ENCODE results near the gene WDR3. TPM values are rescaled to one million over a fixed set of nuclear protein-coding genes. Genes with fewer than 3 reads are reported as not detected.

WDR3 gene
- polyA plus RNA-seq, 4 donors: 1.9 to 22.5 (median 5.9) TPM

DNA sequence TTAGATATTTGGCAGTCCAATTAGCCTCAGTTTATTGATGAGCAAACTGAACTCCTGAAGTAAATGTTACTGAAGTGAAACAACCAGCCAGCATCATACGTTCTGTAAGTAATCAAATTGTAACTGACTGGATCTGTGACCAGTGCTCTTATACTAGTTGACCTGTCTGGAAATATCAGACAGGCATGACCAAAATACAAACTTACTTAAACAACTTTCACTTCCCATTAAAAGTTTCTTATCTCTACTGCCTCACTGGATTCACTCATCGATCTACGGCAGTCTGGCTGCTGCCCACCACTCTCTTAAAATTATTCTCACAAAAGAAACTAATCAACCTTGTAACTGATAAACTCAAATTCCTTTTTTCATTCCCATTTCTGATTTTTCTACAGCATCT is 56.4 kb downstream of the WDR3 start:
- Histone ChIP-seq H3K27ac (ENCODE audit: low read depth in 1 of 3, low read length in 2 of 3) (no peak overlapping the region), H3K4me1 (ENCODE audit: control insufficient read depth in 3 of 3, insufficient read depth in 2 of 3, low read depth in 1 of 3, low read length in 2 of 3) (no peaks in the 10 kb centered on the region), H3K36me3 (ENCODE audit: control insufficient read depth in 3 of 3, insufficient read depth in 2 of 3, low read depth in 1 of 3, low read length in 3 of 3) (no peaks in the 10 kb centered on the region), H3K4me3 (ENCODE audit: low read depth in 1 of 3, low read length in 3 of 3) (no peak overlapping the region), H3K27me3 (ENCODE audit: control insufficient read depth in 3 of 3, insufficient read depth in 3 of 3, low read length in 3 of 3) (no peaks in the 10 kb centered on the region), H3K9me3 (ENCODE audit: control insufficient read depth in 2 of 2, insufficient read depth in 1 of 2, low read depth in 1 of 2, low read length in 1 of 2) (no peaks in the 10 kb centered on the region)
- FAIRE-seq: no peak
- 65 to 82% (median 74%) methylated on average over 3 of the region's 3 CpGs for WGBS, 3 donors
- DNase-seq: no peak

DNA sequence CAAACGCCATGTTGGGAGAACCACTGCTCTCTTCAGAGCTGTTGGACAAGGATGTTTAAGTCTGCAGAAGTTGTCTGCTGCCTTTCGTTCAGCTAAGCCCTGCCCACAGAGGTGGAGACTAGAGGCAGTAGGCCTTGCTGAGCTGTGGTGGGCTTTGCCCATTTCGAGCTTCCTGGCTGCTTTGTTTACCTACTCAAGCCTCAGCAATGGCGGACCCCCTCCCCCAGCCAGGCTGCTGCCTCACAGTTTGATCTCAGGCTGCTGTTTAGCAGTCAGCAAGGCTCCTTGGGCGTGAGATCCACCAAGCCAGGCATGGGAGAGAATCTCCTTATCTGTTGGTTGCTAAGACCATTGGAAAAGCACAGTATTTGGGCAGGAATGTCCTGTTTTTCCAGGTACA is 74.8 kb downstream of the WDR3 start:
- H3K36me3 ChIP-seq (ENCODE audit: control insufficient read depth in 3 of 3, insufficient read depth in 2 of 3, low read depth in 1 of 3, low read length in 3 of 3): no peaks in the 10 kb centered on the region
- 56 to 68% (median 67%) methylated on average over 5 of the region's 5 CpGs for WGBS, 3 donors
- FAIRE-seq: no peak
- no peak overlapping the region for H3K4me3 ChIP-seq (ENCODE audit: low read depth in 1 of 3, low read length in 3 of 3)
- no peak for DNase-seq
- no peak overlapping the region for H3K27ac ChIP-seq (ENCODE audit: low read depth in 1 of 3, low read length in 2 of 3)
- H3K27me3 ChIP-seq (ENCODE audit: control insufficient read depth in 3 of 3, insufficient read depth in 3 of 3, low read length in 3 of 3): no peaks in the 10 kb centered on the region
- no peaks in the 10 kb centered on the region for H3K9me3 ChIP-seq (ENCODE audit: control insufficient read depth in 2 of 2, insufficient read depth in 1 of 2, low read depth in 1 of 2, low read length in 1 of 2)
- H3K4me1 ChIP-seq (ENCODE audit: control insufficient read depth in 3 of 3, insufficient read depth in 2 of 3, low read depth in 1 of 3, low read length in 2 of 3): no peaks in the 10 kb centered on the region

DNA sequence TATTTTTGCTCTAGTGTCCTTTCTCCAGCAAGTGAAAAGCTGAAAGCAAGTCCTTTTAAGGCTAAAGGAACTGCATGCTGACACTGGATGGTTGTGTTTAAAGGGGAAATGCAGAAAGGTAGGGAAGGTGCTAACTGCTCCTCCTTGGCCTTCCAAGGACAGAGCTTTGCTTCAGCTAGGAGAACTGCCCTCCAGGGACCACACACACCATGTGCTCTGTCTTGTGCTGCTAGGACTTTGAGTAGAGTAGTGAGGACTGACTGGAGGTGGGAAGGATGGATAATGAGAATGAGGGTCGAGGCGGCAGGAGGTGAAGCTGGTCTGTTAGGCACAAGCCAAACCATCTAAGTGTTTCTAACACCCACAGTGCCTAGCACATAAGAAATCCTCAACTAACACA is 77.9 kb downstream of the WDR3 start:
- 69 to 86% (median 77%) methylated on average over 2 of the region's 2 CpGs for WGBS, 3 donors
- H3K36me3 ChIP-seq (ENCODE audit: control insufficient read depth in 3 of 3, insufficient read depth in 2 of 3, low read depth in 1 of 3, low read length in 3 of 3): no peaks in the 10 kb centered on the region
- FAIRE-seq (no peak), DNase-seq (no peak)
- H3K27ac ChIP-seq (ENCODE audit: low read depth in 1 of 3, low read length in 2 of 3): no peak overlapping the region
- no peaks in the 10 kb centered on the region for H3K9me3 ChIP-seq (ENCODE audit: control insufficient read depth in 2 of 2, insufficient read depth in 1 of 2, low read depth in 1 of 2, low read length in 1 of 2)
- no peaks in the 10 kb centered on the region for H3K4me1 ChIP-seq (ENCODE audit: control insufficient read depth in 3 of 3, insufficient read depth in 2 of 3, low read depth in 1 of 3, low read length in 2 of 3)
- no peaks in the 10 kb centered on the region for H3K27me3 ChIP-seq (ENCODE audit: control insufficient read depth in 3 of 3, insufficient read depth in 3 of 3, low read length in 3 of 3)
- no peak overlapping the region for H3K4me3 ChIP-seq (ENCODE audit: low read depth in 1 of 3, low read length in 3 of 3)

DNA sequence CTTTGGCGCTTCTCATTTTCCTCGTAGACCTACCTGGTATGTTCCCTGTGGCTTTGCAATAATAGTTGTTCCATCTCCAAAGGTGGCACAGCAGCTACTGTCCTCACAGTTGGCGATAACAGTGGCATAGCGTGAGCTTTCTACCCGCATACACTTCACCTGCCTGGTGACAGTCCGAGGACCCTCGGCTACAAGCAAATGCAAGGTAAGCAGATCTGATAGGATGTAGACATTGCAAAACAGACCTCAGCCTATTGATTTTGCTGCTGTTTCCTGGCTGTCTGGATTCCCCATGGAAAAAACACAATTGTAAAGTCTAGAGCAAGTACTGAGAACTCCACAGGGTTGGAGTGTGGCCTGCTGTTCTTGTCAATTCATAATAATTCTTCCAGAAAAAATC is 78.5 kb downstream of the WDR3 start:
- H3K36me3 ChIP-seq (ENCODE audit: control insufficient read depth in 3 of 3, insufficient read depth in 2 of 3, low read depth in 1 of 3, low read length in 3 of 3): no peaks in the 10 kb centered on the region
- no peaks in the 10 kb centered on the region for H3K9me3 ChIP-seq (ENCODE audit: control insufficient read depth in 2 of 2, insufficient read depth in 1 of 2, low read depth in 1 of 2, low read length in 1 of 2)
- no peaks in the 10 kb centered on the region for H3K4me1 ChIP-seq (ENCODE audit: control insufficient read depth in 3 of 3, insufficient read depth in 2 of 3, low read depth in 1 of 3, low read length in 2 of 3)
- DNase-seq (no peak), FAIRE-seq (no peak)
- 89 to 92% (median 91%) methylated on average over 7 of the region's 7 CpGs for WGBS, 3 donors
- H3K27me3 ChIP-seq (ENCODE audit: control insufficient read depth in 3 of 3, insufficient read depth in 3 of 3, low read length in 3 of 3): no peaks in the 10 kb centered on the region
- H3K27ac ChIP-seq (ENCODE audit: low read depth in 1 of 3, low read length in 2 of 3): no peak overlapping the region
- H3K4me3 ChIP-seq (ENCODE audit: low read depth in 1 of 3, low read length in 3 of 3): no peak overlapping the region

DNA sequence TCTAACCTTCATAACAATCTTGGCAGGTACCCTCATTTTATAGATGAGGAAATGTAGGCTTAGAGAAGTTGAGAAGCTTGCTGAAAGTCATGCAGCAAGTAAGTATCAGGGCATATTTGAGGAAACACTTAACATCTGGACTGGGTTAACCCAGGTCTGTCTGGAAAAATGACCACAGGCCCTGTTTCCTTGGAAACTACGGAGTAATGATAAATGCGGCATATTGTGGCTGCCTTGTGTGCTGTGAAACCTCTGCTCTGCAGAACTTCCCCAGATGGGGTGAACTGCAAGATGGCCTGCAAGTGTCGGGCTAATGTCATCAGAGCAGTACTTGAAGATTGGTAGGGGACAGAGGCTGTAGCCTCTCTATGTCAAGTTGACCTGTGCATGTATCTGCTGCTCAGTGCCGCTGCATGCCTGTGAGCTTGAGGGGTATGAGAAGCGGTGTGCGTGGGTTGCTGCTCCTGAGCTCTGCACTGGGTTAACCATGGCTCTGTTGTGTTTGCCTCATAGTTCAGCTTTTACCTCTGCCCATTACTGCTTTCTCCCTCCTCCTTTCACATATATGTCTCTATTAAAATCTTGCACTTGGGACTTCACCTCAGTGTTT is 83.1 kb downstream of the WDR3 start:
- H3K36me3 ChIP-seq (ENCODE audit: control insufficient read depth in 3 of 3, insufficient read depth in 2 of 3, low read depth in 1 of 3, low read length in 3 of 3): no peaks in the 10 kb centered on the region
- no peaks in the 10 kb centered on the region for H3K9me3 ChIP-seq (ENCODE audit: control insufficient read depth in 2 of 2, insufficient read depth in 1 of 2, low read depth in 1 of 2, low read length in 1 of 2)
- WGBS, 3 donors: 90 to 92% (median 90%) methylated on average over 6 of the region's 6 CpGs
- DNase-seq (no peak), FAIRE-seq (no peak)
- H3K4me1 ChIP-seq (ENCODE audit: control insufficient read depth in 3 of 3, insufficient read depth in 2 of 3, low read depth in 1 of 3, low read length in 2 of 3): no peaks in the 10 kb centered on the region
- H3K27ac ChIP-seq (ENCODE audit: low read depth in 1 of 3, low read length in 2 of 3): no peak overlapping the region
- H3K27me3 ChIP-seq (ENCODE audit: control insufficient read depth in 3 of 3, insufficient read depth in 3 of 3, low read length in 3 of 3): no peaks in the 10 kb centered on the region
- no peak overlapping the region for H3K4me3 ChIP-seq (ENCODE audit: low read depth in 1 of 3, low read length in 3 of 3)

DNA sequence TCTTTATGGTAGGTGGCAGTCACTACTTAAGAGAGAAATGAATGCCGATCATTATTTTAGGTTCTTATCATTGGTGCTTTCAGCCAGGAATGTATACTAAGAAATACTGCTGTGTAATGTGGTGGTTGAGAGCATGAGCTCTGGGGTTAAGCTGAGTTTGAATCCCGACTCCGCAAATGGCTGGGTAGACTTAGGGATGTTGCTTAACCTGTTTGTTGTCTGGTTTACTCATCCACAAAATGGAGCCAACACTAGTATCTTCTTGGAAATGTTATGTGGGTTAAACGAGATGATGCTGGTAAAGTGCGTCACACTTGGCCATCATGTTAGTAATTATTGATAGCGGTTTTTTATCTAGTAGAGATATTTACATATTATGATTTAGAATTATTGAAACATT is 83.8 kb downstream of the WDR3 start:
- 20 to 69% (median 41%) methylated on average over 6 of the region's 6 CpGs for WGBS, 3 donors
- no peaks in the 10 kb centered on the region for H3K4me1 ChIP-seq (ENCODE audit: control insufficient read depth in 3 of 3, insufficient read depth in 2 of 3, low read depth in 1 of 3, low read length in 2 of 3)
- no peak overlapping the region for H3K4me3 ChIP-seq (ENCODE audit: low read depth in 1 of 3, low read length in 3 of 3)
- H3K27ac ChIP-seq (ENCODE audit: low read depth in 1 of 3, low read length in 2 of 3): no peak overlapping the region
- FAIRE-seq (no peak), DNase-seq (peak in 1 of 2 donors; percentile 18)
- H3K27me3 ChIP-seq (ENCODE audit: control insufficient read depth in 3 of 3, insufficient read depth in 3 of 3, low read length in 3 of 3): no peaks in the 10 kb centered on the region
- H3K36me3 ChIP-seq (ENCODE audit: control insufficient read depth in 3 of 3, insufficient read depth in 2 of 3, low read depth in 1 of 3, low read length in 3 of 3): no peaks in the 10 kb centered on the region
- no peaks in the 10 kb centered on the region for H3K9me3 ChIP-seq (ENCODE audit: control insufficient read depth in 2 of 2, insufficient read depth in 1 of 2, low read depth in 1 of 2, low read length in 1 of 2)

DNA sequence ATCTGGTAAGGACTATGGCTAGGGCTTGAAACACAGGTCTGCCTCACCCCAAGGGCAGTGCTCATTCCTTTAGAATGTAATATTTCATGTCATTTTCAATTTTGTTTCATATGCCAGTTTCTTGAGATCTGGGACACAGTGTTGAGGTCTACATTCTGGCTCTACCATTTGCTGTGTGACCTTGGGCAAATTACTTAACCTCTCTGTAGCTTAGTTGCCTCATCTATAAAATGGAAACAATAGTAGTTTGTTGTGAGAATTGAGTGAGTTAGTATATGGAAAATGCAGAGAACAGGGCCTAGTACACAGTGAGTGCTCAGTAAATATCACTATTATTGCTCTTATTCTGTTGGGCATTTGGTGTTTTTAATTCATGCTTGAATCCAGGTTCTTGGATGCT is 84.4 kb downstream of the WDR3 start:
- no peaks in the 10 kb centered on the region for H3K36me3 ChIP-seq (ENCODE audit: control insufficient read depth in 3 of 3, insufficient read depth in 2 of 3, low read depth in 1 of 3, low read length in 3 of 3)
- FAIRE-seq (no peak), DNase-seq (no peak)
- no peaks in the 10 kb centered on the region for H3K27me3 ChIP-seq (ENCODE audit: control insufficient read depth in 3 of 3, insufficient read depth in 3 of 3, low read length in 3 of 3)
- H3K4me1 ChIP-seq (ENCODE audit: control insufficient read depth in 3 of 3, insufficient read depth in 2 of 3, low read depth in 1 of 3, low read length in 2 of 3): no peaks in the 10 kb centered on the region
- H3K27ac ChIP-seq (ENCODE audit: low read depth in 1 of 3, low read length in 2 of 3): no peak overlapping the region
- H3K9me3 ChIP-seq (ENCODE audit: control insufficient read depth in 2 of 2, insufficient read depth in 1 of 2, low read depth in 1 of 2, low read length in 1 of 2): no peaks in the 10 kb centered on the region
- H3K4me3 ChIP-seq (ENCODE audit: low read depth in 1 of 3, low read length in 3 of 3): no peak overlapping the region

Other genes starting within 250 kb of the WDR3 start
- gene GDAP2, start 118 bp upstream of the WDR3 start, polyA plus RNA-seq: 10 to 100 TPM in 1 of 4 donors, 1 to 10 TPM in 3; 4.6 to 16.8 (median 7.8) TPM